ENCODE results near the gene NTN1.

Gene NTN1

GRCh38 chr17:9006175-9006767 lies 15.0 kb upstream of the NTN1 start:
- DNase-seq (ENCODE audit: low read depth in 2 of 2), result no peak

- DNase-seq (ENCODE audit: low read depth in 2 of 2), result no peak
These were observed 14.1 kb upstream of the NTN1 start for GRCh38 chr17:9007052-9007714.

GRCh38 chr17:9009096-9009495 lies 12.2 kb upstream of the NTN1 start:
- DNase-seq (ENCODE audit: low read depth in 2 of 2), result no peak

DNA sequence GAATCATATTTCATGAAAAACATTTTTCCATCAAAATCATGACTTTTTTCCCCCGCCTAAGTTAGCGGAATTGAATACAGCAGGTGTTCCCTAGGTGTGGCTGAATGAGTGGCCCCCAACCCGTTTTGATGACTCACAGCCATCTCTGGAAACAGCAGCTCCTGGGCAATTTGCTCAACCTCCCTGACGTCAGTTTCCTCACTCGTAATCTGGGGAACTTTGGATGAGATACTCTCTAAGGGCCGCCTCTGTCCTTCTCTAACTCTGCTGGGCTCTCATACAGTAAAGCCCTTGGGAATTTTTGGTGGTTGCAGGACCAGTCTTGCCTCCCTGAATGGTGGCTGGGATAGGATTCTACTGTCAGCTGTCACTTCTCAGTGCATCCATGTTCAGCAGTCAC lies 11.6 kb upstream of the NTN1 start:
- DNase-seq (ENCODE audit: low read depth in 2 of 2), result no peak

- no peak for DNase-seq (ENCODE audit: low read depth in 2 of 2)
These were observed 10.3 kb upstream of the NTN1 start for GRCh38 chr17:9011001-9011400.

- DNase-seq (ENCODE audit: low read depth in 2 of 2), result no peak
These were observed 4.3 kb upstream of the NTN1 start for GRCh38 chr17:9016941-9017552.

GRCh38 chr17:9018726-9019125 lies 2.6 kb upstream of the NTN1 start:
- no peak for DNase-seq (ENCODE audit: low read depth in 2 of 2)

- no peak for DNase-seq (ENCODE audit: low read depth in 2 of 2)
These were observed 1.1 kb upstream of the NTN1 start for GRCh38 chr17:9020096-9020823.

DNA sequence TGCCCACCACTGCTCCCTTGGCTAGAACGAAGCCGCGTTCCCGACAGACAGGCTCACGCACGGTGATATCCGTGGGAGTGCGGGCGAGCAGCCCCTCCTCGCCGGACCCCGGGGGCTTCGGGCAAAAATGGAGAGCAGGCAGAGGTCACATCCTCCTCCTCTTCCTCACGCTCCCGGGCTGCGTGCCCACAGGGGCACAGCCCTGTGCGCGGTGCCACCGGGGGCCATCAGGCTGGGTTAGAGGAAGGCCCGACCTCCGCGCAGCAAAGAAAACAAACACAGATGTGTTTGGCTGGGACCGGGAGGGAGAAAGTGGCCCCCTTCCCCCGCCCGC lies 519 bp upstream of the NTN1 start:
- DNase-seq (ENCODE audit: low read depth in 2 of 2), result no peak

DNA sequence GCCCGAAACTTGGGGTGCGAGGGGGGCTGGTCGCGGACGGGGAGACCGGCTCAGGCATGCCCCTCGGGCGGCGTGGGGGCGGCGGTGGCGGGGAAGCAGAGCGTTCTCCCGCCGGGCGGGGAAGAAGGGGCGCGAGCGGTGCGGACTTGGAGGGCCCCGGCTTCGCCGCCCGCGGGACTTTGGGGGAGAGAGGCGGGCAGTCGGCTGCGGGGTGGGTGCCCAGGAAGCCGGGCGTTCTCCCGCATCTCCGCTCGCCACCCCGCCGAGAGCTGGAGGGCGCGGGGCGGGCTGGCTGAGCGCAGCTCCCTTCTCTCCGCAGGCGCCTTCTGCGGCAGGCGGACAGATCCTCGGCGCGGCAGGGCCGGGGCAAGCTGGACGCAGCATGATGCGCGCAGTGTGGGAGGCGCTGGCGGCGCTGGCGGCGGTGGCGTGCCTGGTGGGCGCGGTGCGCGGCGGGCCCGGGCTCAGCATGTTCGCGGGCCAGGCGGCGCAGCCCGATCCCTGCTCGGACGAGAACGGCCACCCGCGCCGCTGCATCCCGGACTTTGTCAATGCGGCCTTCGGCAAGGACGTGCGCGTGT lies 772 bp downstream of the NTN1 start:
- no peak for DNase-seq (ENCODE audit: low read depth in 2 of 2)

GRCh38 chr17:9022573-9023391 lies 1.5 kb downstream of the NTN1 start:
- DNase-seq (ENCODE audit: low read depth in 2 of 2), result no peak

DNA sequence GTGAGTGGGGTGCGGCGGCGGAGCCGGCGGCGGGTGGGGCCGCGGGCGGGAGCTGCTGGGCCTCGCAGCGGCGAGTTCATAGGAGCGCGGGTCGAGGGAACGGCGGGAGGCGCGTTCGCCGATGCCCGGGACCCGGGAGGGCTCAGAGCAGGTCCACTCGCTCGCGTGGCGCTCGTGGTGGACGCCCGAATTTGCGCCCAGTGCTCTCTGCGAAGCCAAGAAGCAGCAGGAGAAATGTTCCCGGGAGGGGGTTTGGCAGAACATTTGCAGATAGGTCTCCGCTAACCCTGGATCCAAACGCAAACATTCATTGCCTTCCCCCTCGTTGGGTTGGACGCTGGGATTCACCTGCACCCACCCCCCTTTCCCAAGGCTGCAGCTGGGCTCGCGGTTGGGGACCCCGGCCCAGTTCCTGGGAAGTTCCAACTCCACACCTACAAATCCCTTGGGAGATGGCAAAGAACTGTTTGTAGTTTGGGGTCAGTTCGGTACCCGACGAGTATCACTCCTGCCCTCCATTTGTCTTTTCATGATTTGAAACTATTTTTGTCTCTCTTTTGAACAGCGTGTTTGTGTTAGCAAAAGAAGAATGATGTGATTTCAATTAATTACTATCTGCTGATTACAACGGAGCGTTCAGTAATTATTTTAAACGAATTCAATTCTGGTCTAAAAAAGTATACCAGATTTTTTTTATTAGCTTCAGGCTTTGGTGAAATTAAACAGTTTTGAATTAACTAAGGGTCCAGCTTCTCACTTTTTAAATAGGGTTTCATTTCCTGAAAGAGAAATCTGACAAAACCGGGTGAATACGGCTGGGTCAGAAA lies 2.3 kb downstream of the NTN1 start:
- DNase-seq (ENCODE audit: low read depth in 2 of 2), result no peak

GRCh38 chr17:9024497-9024896 lies 3.2 kb downstream of the NTN1 start:
- no peak for DNase-seq (ENCODE audit: low read depth in 2 of 2)

- no peak for DNase-seq (ENCODE audit: low read depth in 2 of 2)
These were observed 5.4 kb downstream of the NTN1 start for GRCh38 chr17:9026741-9027140.

DNA sequence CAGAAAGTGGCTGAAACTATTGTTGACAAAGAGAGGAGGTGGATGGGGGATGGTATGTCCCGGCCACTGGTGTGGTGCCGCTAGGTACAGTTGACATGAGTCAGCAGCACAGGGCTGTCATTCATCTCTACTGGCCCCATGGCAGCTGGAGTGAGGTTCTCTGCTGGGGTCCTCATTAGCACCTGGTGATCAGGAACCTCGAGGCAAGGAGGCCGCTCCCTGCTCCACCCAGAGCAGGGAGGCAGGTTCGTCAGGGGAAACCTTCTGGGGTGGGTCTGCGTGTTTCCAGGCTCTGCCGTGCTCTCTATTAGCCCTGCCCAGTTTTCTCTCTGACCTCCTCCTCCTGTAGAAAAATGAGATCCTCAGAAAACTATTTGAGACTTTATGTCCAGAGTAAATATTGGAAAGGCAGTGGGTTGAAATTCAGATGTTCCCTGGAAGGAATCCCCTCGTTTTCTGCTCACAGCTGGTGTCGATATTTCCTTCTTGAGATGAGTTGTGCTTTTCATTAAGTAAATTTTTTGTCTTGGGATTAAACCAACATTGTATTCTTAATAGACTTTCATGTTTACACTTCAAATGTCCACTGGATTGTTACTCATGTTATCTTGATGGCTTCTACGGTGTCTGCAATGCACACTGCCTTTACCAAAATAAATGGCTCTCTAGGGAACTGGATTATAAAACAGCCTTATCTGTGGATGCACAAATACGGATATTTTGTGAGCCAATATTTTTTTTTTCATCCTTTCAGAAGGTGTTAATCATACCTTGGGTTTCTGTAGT lies 7.1 kb downstream of the NTN1 start:
- DNase-seq (ENCODE audit: low read depth in 2 of 2), result no peak

DNA sequence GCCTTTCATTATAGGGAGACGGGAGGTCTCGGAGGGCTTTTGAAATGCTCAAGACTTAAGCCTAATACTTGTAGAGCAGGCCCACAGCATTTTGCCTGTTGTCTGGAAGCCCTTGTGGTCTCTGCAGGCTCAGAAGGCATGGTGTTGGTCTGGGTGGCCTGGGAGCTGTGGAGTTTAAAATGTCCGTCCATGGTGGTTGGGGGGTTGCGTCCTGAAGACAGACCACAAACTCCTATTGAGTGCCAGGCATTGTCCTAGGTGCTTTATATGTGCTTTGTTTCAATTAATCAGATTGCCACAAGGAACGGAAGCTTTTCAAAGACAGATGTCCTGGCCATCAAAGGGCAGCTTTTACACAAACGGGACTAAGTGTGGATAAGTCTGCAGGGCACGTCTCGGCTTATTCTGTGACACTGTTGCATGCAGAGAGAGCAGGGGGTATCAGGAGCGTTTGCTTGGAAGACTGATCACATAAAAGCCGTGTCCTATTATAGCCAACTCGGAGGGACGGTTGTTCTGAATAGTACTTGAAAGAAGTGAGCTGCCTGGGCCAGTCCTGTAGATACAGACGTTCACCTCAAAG lies 7.8 kb downstream of the NTN1 start:
- no peak for DNase-seq (ENCODE audit: low read depth in 2 of 2)

GRCh38 chr17:9032151-9032550 lies 10.8 kb downstream of the NTN1 start:
- no peak for DNase-seq (ENCODE audit: low read depth in 2 of 2)

DNA sequence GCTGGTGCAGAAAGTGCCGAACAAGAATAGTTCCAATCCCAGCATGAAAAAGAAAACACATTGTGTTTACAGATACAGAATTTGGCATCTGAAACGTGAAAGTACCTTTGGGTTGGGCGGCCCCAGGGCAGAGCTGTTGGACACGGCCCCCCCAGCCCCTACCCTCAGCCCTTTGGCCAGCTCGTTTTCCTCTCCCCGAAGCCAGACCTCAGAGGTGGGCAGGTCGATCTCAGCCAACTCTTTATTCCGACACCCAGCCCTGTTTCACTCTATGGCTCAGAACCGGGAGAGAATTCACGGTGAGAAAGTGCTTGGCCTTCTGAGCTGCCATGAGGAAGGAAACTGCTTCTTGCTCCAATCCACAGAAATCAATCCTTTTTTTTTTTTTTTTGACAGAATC lies 11.3 kb downstream of the NTN1 start:
- no peak for DNase-seq (ENCODE audit: low read depth in 2 of 2)

GRCh38 chr17:9035249-9035648 lies 13.9 kb downstream of the NTN1 start:
- DNase-seq (ENCODE audit: low read depth in 2 of 2), result no peak

DNA sequence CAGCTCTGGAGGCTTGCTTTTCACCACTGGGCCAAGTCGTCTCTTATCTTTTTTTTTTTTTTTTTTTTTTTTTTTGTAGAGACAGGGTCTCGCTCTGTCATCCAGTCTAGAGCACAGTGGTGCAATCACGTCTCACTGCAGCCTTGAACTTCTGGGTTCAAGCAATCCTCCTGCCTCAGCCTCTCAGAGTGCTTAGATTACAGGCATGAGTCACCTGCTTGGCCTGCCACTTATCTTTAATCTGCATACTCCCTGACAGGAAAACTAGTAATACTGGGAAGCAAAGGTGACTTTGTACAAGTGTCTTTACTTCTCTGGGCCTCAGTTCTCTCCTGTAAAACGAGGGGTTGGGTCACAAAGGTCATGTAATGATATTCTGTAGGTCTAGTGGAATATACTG lies 15.0 kb downstream of the NTN1 start:
- DNase-seq (ENCODE audit: low read depth in 2 of 2), result no peak
